Natural killer cell (primary cell): ENCODE measurements around the gene SLC8B1. TPM values are rescaled to one million over a fixed set of nuclear protein-coding genes. Genes with fewer than 3 reads are reported as not detected.

Source experiments
- ATAC-seq, 3 donors: fragments of 150-1000 bp in 2 of 3; fragments of 200-7000 bp in 1 of 3; cut with Tn5 transposase; 1 replicate in 1 of 3; 2 replicates in 2 of 3; pipeline ENCODE4 v1.10.0; 2021; ENCODE audit warnings: mild to moderate bottlenecking in 2 of 3, moderate library complexity in 2 of 3
- DNase-seq, 2 donors: peaks; one replicate each; pipeline versions ENCODE4 v3.0.0 to v3.0.0-alpha.2; 2013 to 2021; ENCODE audit warnings: mixed read lengths in 1 of 2
- H3K27ac ChIP-seq: one replicate; pipeline ENCODE4 v1.5.1; 2013; ENCODE audit warnings: mild to moderate bottlenecking, low read length
- H3K27me3 ChIP-seq: one replicate; pipeline ENCODE4 v1.6.1; 2013; ENCODE audit warnings: low read length; ENCODE audit not compliant: control insufficient read depth, insufficient read depth
- H3K36me3 ChIP-seq: one replicate; pipeline ENCODE4 v1.6.1; 2013; ENCODE audit warnings: low read length; ENCODE audit not compliant: control insufficient read depth, insufficient read depth
- H3K4me1 ChIP-seq: one replicate; pipeline ENCODE4 v1.6.1; 2013; ENCODE audit warnings: low read length; ENCODE audit not compliant: control insufficient read depth, insufficient read depth
- H3K4me3 ChIP-seq: one replicate; pipeline ENCODE4 v1.5.1; 2013; ENCODE audit warnings: low read length
- H3K9me3 ChIP-seq: one replicate; pipeline ENCODE4 v1.6.1; 2013; ENCODE audit warnings: low read length; ENCODE audit not compliant: control insufficient read depth, insufficient read depth
- H3K27ac Mint-ChIP-seq, 2 donors: one replicate each; pipeline ENCODE4 v1.8.0; 2022; ENCODE audit warnings: mild to moderate bottlenecking in 2 of 2, mixed read lengths in 2 of 2, moderate library complexity in 1 of 2
- H3K27me3 Mint-ChIP-seq, 2 donors: one replicate each; pipeline ENCODE4 v1.8.0; 2022; ENCODE audit warnings: low read depth in 2 of 2, mixed read lengths in 2 of 2
- H3K36me3 Mint-ChIP-seq: one replicate; pipeline ENCODE4 v1.8.0; 2022; ENCODE audit warnings: mixed read lengths
- H3K4me1 Mint-ChIP-seq, 2 donors: one replicate each; pipeline ENCODE4 v1.8.0; 2022; ENCODE audit warnings: mixed read lengths in 2 of 2
- H3K4me3 Mint-ChIP-seq: one replicate; pipeline ENCODE4 v1.8.0; 2022; ENCODE audit warnings: mild to moderate bottlenecking, moderate library complexity, mixed read lengths
- H3K9me3 Mint-ChIP-seq, 2 donors: one replicate each; pipeline ENCODE4 v1.8.0; 2022; ENCODE audit warnings: mixed read lengths in 2 of 2
- CTCF ChIP-seq: fragments of 200-600 bp; IDR thresholded peaks from one replicate; pipeline ENCODE4 v1.8.0; 2022; ENCODE audit warnings: antibody characterized with exemption
- WGBS: methylation state at CpG from one replicate; pipeline ENCODE4 v1.1.7; 2013; ENCODE audit warnings: missing lambda C conversion rate; ENCODE audit not compliant: insufficient coverage; 5-methylcytosine and 5-hydroxymethylcytosine counted together
- intact Hi-C: fragments of 100-400 bp; cut with micrococcal nuclease; formaldehyde crosslinking; loops from one replicate; pipeline ENCODE4 v1.14.2; 2022
- total RNA-seq, 4 donors: library from RNA; stranded (reverse); fragments of 120-200 nt in 1 of 4; gene quantifications; one replicate each; pipeline versions ENCODE4 v1.2.3 to v1.2.4, GENCODE V29; 2013 to 2022

Gene SLC8B1
- total RNA-seq, 3 donors from 2014 or later (not counting 1 experiment from before 2014, with no cell fraction given): 26.1 to 34.4 (median 31.2) TPM

DNA sequence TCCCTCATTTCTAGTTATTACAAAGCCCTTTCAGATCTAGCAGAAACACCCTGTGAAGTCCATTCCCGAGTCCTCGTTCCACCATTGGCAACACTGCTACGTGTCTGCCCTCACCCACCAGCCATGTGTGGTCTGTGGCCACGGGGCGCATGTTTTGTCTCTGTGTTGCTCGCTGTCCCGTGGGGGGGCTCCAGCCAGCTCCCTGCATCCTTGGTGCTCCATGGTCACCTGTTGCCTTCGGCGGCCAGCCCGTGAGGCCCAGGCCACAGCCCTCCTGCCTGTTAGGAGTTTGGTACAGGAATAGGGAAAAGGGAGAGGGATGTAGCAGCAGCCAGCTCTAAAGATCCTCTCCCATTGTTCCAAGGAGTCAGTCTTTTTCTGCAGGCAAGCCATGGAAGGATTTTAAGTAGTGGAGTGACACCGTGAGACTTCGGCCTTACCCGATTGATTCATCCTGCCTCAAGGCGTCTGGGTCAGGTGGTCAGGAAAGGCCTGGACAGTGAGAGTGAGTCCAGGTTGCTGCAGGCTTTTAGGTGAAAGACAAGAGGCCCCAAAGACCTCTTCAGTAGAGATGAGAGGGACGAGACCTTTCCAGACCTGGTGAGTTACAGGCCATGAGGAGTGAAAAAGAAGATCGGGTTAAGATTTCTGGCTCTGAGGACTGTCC, 83.4 kb downstream of the SLC8B1 start:
- Histone ChIP-seq H3K4me3 (no peak overlapping the region), H3K36me3 (peaks cover 2% of the 10 kb centered on the region), H3K4me1 (no peaks in the 10 kb centered on the region), H3K27ac (no peak overlapping the region), H3K27me3 (no peaks in the 10 kb centered on the region), H3K9me3 (peaks cover 5% of the 10 kb centered on the region)
- H3K9me3 Mint-ChIP-seq: no peaks in the 10 kb centered on the region
- no peak overlapping the region for H3K4me3 Mint-ChIP-seq
- H3K27ac Mint-ChIP-seq: no peak overlapping the region
- H3K27me3 Mint-ChIP-seq: no peaks in the 10 kb centered on the region
- no peak for TF ChIP-seq CTCF
- ATAC-seq (no peak), DNase-seq (no peak)
- no peaks in the 10 kb centered on the region for H3K36me3 Mint-ChIP-seq
- intact Hi-C loops: no loop called here
- 96% methylated on average over 16 of the region's 16 CpGs for WGBS
- no peaks in the 10 kb centered on the region for H3K4me1 Mint-ChIP-seq

DNA sequence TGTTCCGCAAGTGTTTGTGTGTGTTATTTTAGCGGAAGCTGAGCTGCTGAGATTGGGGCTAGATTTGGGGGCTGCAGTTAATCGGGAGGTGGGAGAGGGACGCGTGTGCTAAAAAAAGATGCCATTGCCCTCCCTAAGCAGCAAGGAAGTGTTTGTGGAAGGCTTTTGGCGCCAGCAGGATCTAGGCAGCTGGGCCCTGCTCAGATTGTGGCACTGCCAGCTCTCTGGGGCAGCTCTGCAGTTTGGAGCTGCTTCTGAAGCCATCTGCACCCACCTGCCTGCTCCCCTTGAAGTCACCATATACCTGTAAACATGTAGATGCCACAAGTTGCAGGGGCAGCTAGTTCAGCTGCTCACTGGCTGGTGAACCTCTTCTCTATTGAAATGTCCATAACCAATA, 84.9 kb downstream of the SLC8B1 start:
- DNase-seq (no peak), ATAC-seq (no peak)
- H3K27me3 Mint-ChIP-seq: no peaks in the 10 kb centered on the region
- Histone ChIP-seq H3K36me3 (peaks cover 2% of the 10 kb centered on the region), H3K27ac (no peak overlapping the region), H3K4me3 (no peak overlapping the region), H3K27me3 (no peaks in the 10 kb centered on the region), H3K4me1 (no peaks in the 10 kb centered on the region), H3K9me3 (peaks cover 5% of the 10 kb centered on the region)
- no peak overlapping the region for H3K27ac Mint-ChIP-seq
- TF ChIP-seq CTCF: no peak
- no peak overlapping the region for H3K4me3 Mint-ChIP-seq
- WGBS: 93% methylated on average over 6 of the region's 6 CpGs
- H3K36me3 Mint-ChIP-seq: no peaks in the 10 kb centered on the region
- H3K4me1 Mint-ChIP-seq: no peaks in the 10 kb centered on the region
- no peaks in the 10 kb centered on the region for H3K9me3 Mint-ChIP-seq
- intact Hi-C loops: no loop called here

DNA sequence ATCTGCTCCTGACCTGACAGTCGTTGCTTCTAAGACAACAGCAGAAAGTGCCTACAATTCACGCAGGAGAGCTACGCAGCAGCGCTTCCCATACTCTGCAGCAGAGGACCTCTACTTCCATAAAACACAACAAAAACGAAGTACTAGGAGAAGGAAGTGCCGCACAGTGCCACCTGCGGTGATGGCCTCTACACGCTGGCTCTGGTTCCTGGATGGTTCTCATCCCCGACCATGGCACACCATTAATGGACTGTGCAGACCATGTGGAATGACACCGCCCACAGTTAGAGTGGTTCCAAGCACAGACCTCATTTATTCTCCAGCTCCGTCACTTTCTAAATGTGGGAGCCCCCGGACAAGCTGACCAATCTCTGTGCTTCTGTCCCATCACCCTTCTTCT, 85.4 kb downstream of the SLC8B1 start:
- intact Hi-C loops: no loop called here
- no peak for ATAC-seq
- DNase-seq: no peak
- no peak for TF ChIP-seq CTCF
- no peaks in the 10 kb centered on the region for H3K27me3 ChIP-seq
- H3K36me3 ChIP-seq: peaks cover 2% of the 10 kb centered on the region
- H3K4me3 Mint-ChIP-seq: no peak overlapping the region
- H3K4me3 ChIP-seq: no peak overlapping the region
- H3K9me3 ChIP-seq: peaks cover 5% of the 10 kb centered on the region
- H3K36me3 Mint-ChIP-seq: no peaks in the 10 kb centered on the region
- H3K4me1 Mint-ChIP-seq: no peaks in the 10 kb centered on the region
- no peak overlapping the region for H3K27ac Mint-ChIP-seq
- 96% methylated on average over 12 of the region's 12 CpGs for WGBS
- H3K4me1 ChIP-seq: no peaks in the 10 kb centered on the region
- H3K9me3 Mint-ChIP-seq: no peaks in the 10 kb centered on the region
- H3K27ac ChIP-seq: no peak overlapping the region
- no peaks in the 10 kb centered on the region for H3K27me3 Mint-ChIP-seq

DNA sequence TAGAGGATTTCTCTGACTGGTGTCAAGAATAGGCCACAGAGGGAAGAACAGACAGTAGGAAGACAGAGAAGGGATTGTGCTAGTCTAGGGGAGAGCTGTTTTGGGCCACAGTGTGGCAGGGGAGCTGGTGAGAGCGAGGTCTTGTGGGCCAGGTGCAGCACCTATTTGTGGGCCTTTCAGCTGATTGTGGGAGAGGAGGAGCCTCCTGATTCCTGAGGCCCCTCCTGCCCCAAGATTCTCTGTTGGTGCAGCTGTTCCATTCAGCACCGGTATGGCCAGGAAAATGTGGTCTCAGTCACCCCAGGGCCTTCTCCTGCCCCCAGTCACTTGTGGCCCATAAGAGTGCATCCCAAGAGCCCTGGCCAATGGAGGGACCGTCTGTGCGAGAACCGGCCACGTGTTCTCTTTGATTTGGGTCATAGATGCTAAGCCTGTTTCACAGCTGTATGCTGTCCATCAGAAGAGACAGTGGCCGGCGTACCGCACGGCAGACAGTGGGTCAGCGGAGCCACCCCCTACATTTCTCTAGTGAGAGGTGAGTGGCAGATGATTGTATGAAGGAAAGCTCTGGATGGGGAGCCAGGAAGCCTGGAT, 86.0 kb downstream of the SLC8B1 start:
- H3K4me1 Mint-ChIP-seq: no peaks in the 10 kb centered on the region
- no peaks in the 10 kb centered on the region for H3K36me3 Mint-ChIP-seq
- no peaks in the 10 kb centered on the region for H3K27me3 ChIP-seq
- H3K4me3 Mint-ChIP-seq: no peak overlapping the region
- no peak overlapping the region for H3K27ac Mint-ChIP-seq
- H3K27ac ChIP-seq: no peak overlapping the region
- H3K4me3 ChIP-seq: no peak overlapping the region
- TF ChIP-seq CTCF: no peak
- intact Hi-C loops: no loop called here
- peaks cover 2% of the 10 kb centered on the region for H3K36me3 ChIP-seq
- no peaks in the 10 kb centered on the region for H3K27me3 Mint-ChIP-seq
- no peak for ATAC-seq
- DNase-seq: no peak
- H3K9me3 ChIP-seq: peaks cover 5% of the 10 kb centered on the region
- H3K9me3 Mint-ChIP-seq: no peaks in the 10 kb centered on the region
- 92% methylated on average over 11 of the region's 11 CpGs for WGBS
- no peaks in the 10 kb centered on the region for H3K4me1 ChIP-seq
